SJCRH30 (cell line): ENCODE results near the gene MTMR4. TPM values are rescaled to one million over a fixed set of nuclear protein-coding genes. Genes with fewer than 3 reads are reported as not detected.

Source experiments
- total RNA-seq: library from RNA; depleted of rRNA; stranded (reverse); fragments of >200 nt; shearing (Covaris generic); gene quantifications from 2 replicates; pipeline ENCODE4 v1.2.3, GENCODE V29; 2014; rRNA removed

The MTMR4 gene
- total RNA-seq, 1 experiment from 2014 or later: 42.2 TPM

Other genes with a start within 250 kb of the MTMR4 start
- gene MPO, start 233.7 kb downstream of the MTMR4 start, total RNA-seq: 5.2 and 6.4 TPM in 2 replicates
- 0.53 and 0.58 TPM in 2 replicates for gene TSPOAP1, start 185.8 kb downstream of the MTMR4 start, total RNA-seq
- gene SUPT4H1, start 162.4 kb downstream of the MTMR4 start, total RNA-seq: 61.2 and 61.3 TPM in 2 replicates
- gene RNF43, start 97.1 kb downstream of the MTMR4 start, total RNA-seq: not detected in 2 replicates
- not detected in 2 replicates for gene HSF5, start 26.2 kb downstream of the MTMR4 start, total RNA-seq
- 2.4 and 3.4 TPM in 2 replicates for gene TEX14, start 177.4 kb upstream of the MTMR4 start, total RNA-seq
- 71.5 and 91.2 TPM in 2 replicates for gene RAD51C, start 178.0 kb upstream of the MTMR4 start, total RNA-seq
- gene PPM1E, start 241.2 kb upstream of the MTMR4 start, total RNA-seq: 2.7 and 3.2 TPM in 2 replicates